Smooth muscle cell of trachea (primary cell): ENCODE results near the gene OR2AE1. TPM values are rescaled to one million over a fixed set of nuclear protein-coding genes. Genes with fewer than 3 reads are reported as not detected.

Experiments used
- total RNA-seq: library from RNA; depleted of rRNA; stranded (reverse); fragments of >200 nt; gene quantifications from 2 replicates; pipeline ENCODE4 v1.2.1, GENCODE V29; 2014

Gene OR2AE1, protein sequence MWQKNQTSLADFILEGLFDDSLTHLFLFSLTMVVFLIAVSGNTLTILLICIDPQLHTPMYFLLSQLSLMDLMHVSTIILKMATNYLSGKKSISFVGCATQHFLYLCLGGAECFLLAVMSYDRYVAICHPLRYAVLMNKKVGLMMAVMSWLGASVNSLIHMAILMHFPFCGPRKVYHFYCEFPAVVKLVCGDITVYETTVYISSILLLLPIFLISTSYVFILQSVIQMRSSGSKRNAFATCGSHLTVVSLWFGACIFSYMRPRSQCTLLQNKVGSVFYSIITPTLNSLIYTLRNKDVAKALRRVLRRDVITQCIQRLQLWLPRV
- not detected in 2 replicates for total RNA-seq

DNA sequence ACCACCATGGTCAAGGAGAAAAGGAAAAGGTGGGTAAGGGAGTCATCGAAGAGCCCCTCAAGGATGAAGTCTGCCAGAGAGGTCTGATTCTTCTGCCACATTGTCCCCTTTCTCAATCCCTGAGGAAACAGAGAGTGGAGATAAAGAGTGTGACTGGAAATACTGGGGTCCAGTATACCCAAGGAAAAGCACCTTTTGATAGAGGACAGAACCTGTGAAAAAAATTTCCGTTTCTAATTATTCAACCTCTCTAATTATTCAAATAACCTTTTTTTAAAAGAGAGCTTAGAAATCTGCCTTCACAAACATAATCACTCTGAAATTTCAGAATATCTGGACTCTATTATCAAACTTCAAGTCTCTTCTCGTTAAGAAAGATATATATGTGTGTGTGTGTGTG is at the start of gene OR2AE1:
OR2AE1 (minus strand) TSS at position 101 of the 400 bp plus-strand sequence; CDS start at position 101, 0 bp downstream.

DNA sequence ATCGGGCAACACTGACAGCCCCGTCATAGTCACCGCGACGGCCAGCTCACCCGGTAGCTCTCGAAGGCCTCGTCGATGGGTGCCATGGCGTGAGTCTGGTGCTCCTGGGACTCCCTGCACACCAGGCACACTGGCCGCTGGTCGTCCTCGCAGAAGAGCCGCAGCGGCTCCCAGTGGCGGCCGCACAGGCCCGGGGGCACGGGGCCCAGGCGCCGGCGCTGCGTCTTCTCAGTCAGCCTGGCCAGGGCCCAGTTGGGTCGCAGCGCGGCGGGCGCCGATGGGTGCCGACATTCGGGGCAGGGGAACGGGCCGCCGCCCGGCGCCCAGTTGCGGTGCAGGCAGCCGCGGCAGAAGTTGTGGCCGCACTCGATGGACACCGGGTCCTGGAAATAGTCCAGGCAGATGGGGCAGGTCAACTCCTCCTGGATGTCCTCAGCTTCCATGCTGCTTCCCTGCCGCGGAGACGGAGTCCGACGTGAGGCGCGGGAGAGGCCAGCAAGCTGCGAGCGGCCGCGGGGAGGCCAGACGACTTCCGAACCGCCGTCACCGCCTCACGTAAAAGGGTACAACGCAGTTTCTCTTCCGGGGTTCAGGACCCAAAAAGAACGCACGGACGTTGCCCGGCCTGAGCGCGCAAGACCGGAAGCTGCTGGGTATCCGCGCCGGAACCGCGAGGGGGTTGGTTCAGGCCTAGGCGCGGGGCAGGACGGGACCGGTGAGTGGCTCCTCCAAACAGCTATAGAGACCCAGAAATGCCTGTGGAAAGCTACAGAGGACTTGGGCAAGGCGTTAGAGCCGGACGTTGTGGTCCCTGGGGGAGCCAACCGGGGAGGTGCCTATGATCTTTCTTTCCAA is 42.4 kb upstream of the OR2AE1 start, which contains the start of gene TRIM4:
TRIM4 (minus strand) TSS at position 572 of the 855 bp plus-strand sequence; CDS start at position 443, 129 bp downstream.

Other genes with a start within 250 kb of the OR2AE1 start
- 0.17 and 0.44 TPM in 2 replicates for gene CYP3A5, start 197.0 kb downstream of the OR2AE1 start, total RNA-seq
- 0.33 TPM in 1 of 2 replicates, not detected in the other for gene CYP3A7, start 141.8 kb downstream of the OR2AE1 start, total RNA-seq
- not detected in 2 replicates for gene CYP3A4, start 92.8 kb downstream of the OR2AE1 start, total RNA-seq
- not detected in 2 replicates for gene CYP3A43, start 49.0 kb downstream of the OR2AE1 start, total RNA-seq
- 38.3 and 46.0 TPM in 2 replicates for gene TRIM4, start 42.5 kb upstream of the OR2AE1 start, total RNA-seq
- gene GJC3, start 52.6 kb upstream of the OR2AE1 start, total RNA-seq = not detected in 2 replicates
- gene AZGP1, start 99.0 kb upstream of the OR2AE1 start, total RNA-seq = not detected in 2 replicates
- gene ZKSCAN1, start 138.6 kb upstream of the OR2AE1 start, total RNA-seq = 44.7 and 48.1 TPM in 2 replicates
- 10.2 and 13.9 TPM in 2 replicates for gene ZSCAN21, start 172.7 kb upstream of the OR2AE1 start, total RNA-seq
- gene ZNF3, start 204.7 kb upstream of the OR2AE1 start, total RNA-seq = 24.9 and 32.3 TPM in 2 replicates
- 74.6 and 113 TPM in 2 replicates for gene COPS6, start 211.9 kb upstream of the OR2AE1 start, total RNA-seq
- 16.7 and 118 TPM in 2 replicates for gene MCM7, start 224.4 kb upstream of the OR2AE1 start, total RNA-seq
- gene AP4M1, start 224.6 kb upstream of the OR2AE1 start, total RNA-seq = 33.2 and 53.1 TPM in 2 replicates
- 65.5 and 69.7 TPM in 2 replicates for gene TAF6, start 242.3 kb upstream of the OR2AE1 start, total RNA-seq
- 31.3 and 37.7 TPM in 2 replicates for gene CNPY4, start 242.6 kb upstream of the OR2AE1 start, total RNA-seq
- gene MBLAC1, start 249.9 kb upstream of the OR2AE1 start, total RNA-seq = 2.5 and 3.6 TPM in 2 replicates